ENCODE data around the gene ROR1.

Gene ROR1

GRCh38 chr1:64051796-64052195 is 278.0 kb downstream of the ROR1 start:
- no peak overlapping the region for H3K27ac ChIP-seq
- H3K9ac ChIP-seq = no peak overlapping the region
- no peaks in the 10 kb centered on the region for H3K79me2 ChIP-seq
- peak overlapping the region; percentile 1 for H3K4me2 ChIP-seq (ENCODE audit: low read length)
- H3K4me1 ChIP-seq = no peaks in the 10 kb centered on the region
- no peak overlapping the region for H3K4me3 ChIP-seq (ENCODE audit: low read depth, low read length)
- H2AFZ ChIP-seq = no peak overlapping the region
- no peak for TF ChIP-seq CTCF (IDR thresholded peaks at IDR 0.05)
- H3K9me3 ChIP-seq (ENCODE audit: control insufficient read depth, low read length) = no peaks in the 10 kb centered on the region
- no peaks in the 10 kb centered on the region for H3K36me3 ChIP-seq (ENCODE audit: control insufficient read depth, insufficient read depth, low read length)
- H3K27me3 ChIP-seq (ENCODE audit: control insufficient read depth, insufficient read depth, low read length) = no peaks in the 10 kb centered on the region

GRCh38 chr1:64052777-64053176 is 279.0 kb downstream of the ROR1 start:
- no peak overlapping the region for H2AFZ ChIP-seq
- no peaks in the 10 kb centered on the region for H3K9me3 ChIP-seq (ENCODE audit: control insufficient read depth, low read length)
- TF ChIP-seq CTCF (IDR thresholded peaks at IDR 0.05) = no peak
- no peaks in the 10 kb centered on the region for H3K27me3 ChIP-seq (ENCODE audit: control insufficient read depth, insufficient read depth, low read length)
- no peak overlapping the region for H3K9ac ChIP-seq
- H3K27ac ChIP-seq = no peak overlapping the region
- no peaks in the 10 kb centered on the region for H3K4me1 ChIP-seq
- no peak overlapping the region for H3K4me3 ChIP-seq (ENCODE audit: low read depth, low read length)
- no peaks in the 10 kb centered on the region for H3K36me3 ChIP-seq (ENCODE audit: control insufficient read depth, insufficient read depth, low read length)
- no peak overlapping the region for H3K4me2 ChIP-seq (ENCODE audit: low read length)
- no peaks in the 10 kb centered on the region for H3K79me2 ChIP-seq

- no peak for TF ChIP-seq CTCF (IDR thresholded peaks at IDR 0.05)
- Histone ChIP-seq H3K4me2 (ENCODE audit: low read length) (no peak overlapping the region), H3K4me1 (peaks cover 4% of the 10 kb centered on the region), H3K9me3 (ENCODE audit: control insufficient read depth, low read length) (no peaks in the 10 kb centered on the region), H3K27me3 (ENCODE audit: control insufficient read depth, insufficient read depth, low read length) (no peaks in the 10 kb centered on the region), H3K9ac (no peak overlapping the region), H3K79me2 (no peaks in the 10 kb centered on the region), H2AFZ (no peak overlapping the region), H3K4me3 (ENCODE audit: low read depth, low read length) (no peak overlapping the region), H3K27ac (no peak overlapping the region), H3K36me3 (ENCODE audit: control insufficient read depth, insufficient read depth, low read length) (no peaks in the 10 kb centered on the region)
Observed at GRCh38 chr1:64055310-64055709, 281.5 kb downstream of the ROR1 start.

GRCh38 chr1:64059556-64059955 is 285.7 kb downstream of the ROR1 start:
- peaks cover 26% of the 10 kb centered on the region for H3K4me1 ChIP-seq
- H3K4me3 ChIP-seq (ENCODE audit: low read depth, low read length) = no peak overlapping the region
- no peak overlapping the region for H2AFZ ChIP-seq
- no peaks in the 10 kb centered on the region for H3K9me3 ChIP-seq (ENCODE audit: control insufficient read depth, low read length)
- no peak overlapping the region for H3K4me2 ChIP-seq (ENCODE audit: low read length)
- H3K79me2 ChIP-seq = no peaks in the 10 kb centered on the region
- H3K9ac ChIP-seq = no peak overlapping the region
- no peaks in the 10 kb centered on the region for H3K36me3 ChIP-seq (ENCODE audit: control insufficient read depth, insufficient read depth, low read length)
- H3K27ac ChIP-seq = no peak overlapping the region
- no peaks in the 10 kb centered on the region for H3K27me3 ChIP-seq (ENCODE audit: control insufficient read depth, insufficient read depth, low read length)
- no peak for TF ChIP-seq CTCF (IDR thresholded peaks at IDR 0.05)

DNA sequence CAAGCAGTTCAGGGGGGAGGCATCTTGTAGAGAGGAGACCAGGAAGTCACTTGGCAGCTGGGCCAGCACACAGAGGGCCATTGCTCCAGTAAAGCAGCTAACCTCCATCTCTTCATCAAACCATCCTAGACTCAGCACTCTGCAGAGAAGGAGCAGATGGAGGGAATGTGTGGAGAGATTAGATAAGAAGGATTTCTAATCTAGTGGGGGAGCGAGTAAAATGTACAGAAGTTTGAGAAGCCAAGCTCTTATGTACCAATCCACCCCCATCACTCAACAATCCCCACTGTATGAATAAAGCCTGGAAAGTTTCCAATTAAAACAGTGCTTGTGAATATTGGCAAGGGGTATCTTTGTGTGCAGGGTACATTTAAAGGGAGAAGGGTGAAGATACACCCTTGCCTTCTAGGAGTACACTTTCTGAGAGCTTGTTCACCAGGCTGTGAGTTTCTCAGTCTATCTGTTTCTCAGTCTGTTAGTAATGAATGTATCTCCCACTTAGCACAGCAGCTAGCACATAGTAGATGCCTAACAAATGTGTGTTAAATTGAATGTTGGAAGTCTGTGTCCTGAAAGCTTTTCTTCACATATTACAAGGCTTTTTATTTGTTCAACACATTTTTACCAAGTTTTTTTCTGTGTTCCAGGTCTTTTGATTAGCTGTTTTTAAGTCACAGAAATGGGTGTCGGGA is 286.9 kb downstream of the ROR1 start:
- no peak overlapping the region for H2AFZ ChIP-seq
- H3K79me2 ChIP-seq = no peaks in the 10 kb centered on the region
- H3K4me1 ChIP-seq = peaks cover 26% of the 10 kb centered on the region
- no peaks in the 10 kb centered on the region for H3K9me3 ChIP-seq (ENCODE audit: control insufficient read depth, low read length)
- peak overlapping the region; percentile 29 for H3K4me2 ChIP-seq (ENCODE audit: low read length)
- peak overlapping the region; percentile 71 for H3K27ac ChIP-seq
- TF ChIP-seq CTCF (IDR thresholded peaks at IDR 0.05) = no peak
- H3K9ac ChIP-seq = no peak overlapping the region
- no peaks in the 10 kb centered on the region for H3K36me3 ChIP-seq (ENCODE audit: control insufficient read depth, insufficient read depth, low read length)
- H3K27me3 ChIP-seq (ENCODE audit: control insufficient read depth, insufficient read depth, low read length) = no peaks in the 10 kb centered on the region
- no peak overlapping the region for H3K4me3 ChIP-seq (ENCODE audit: low read depth, low read length)

Data from parathyroid adenoma (tissue), 2 donors.